ENCODE results near the gene FOXP1.

GRCh38 chr3:71051893-71052687 is 531.4 kb downstream of the FOXP1 start:
- TF ChIP-seq EZH2phosphoT487 (IDR thresholded peaks at IDR 0.05; ENCODE audit: borderline replicate concordance, low read length) = no peak
- no peak for TF ChIP-seq CTCF (IDR thresholded peaks at IDR 0.05; ENCODE audit: low read depth, low read length, poor library complexity, severe bottlenecking)
